Endothelial cell of umbilical vein (primary cell): Measurements from ENCODE around the gene ALDH4A1. TPM values are rescaled to one million over a fixed set of nuclear protein-coding genes. Genes with fewer than 3 reads are reported as not detected.

Experiments used
- BruUV-seq: library from RNA; stranded (reverse); fragments of 400-500 nt; replicated peaks from 2 replicates; lab custom pipeline; 2021; lab: Mats Ljungman, UMichigan
- CTCF ChIA-PET: fragments of 300-600, 350-600 bp; sonication (Branson Sonifier 250); formaldehyde crosslinking; loops from one replicate; lab custom pipeline; 2021; ENCODE audit warnings: antibody characterized with exemption, inconsistent platforms; lab: Charles Lee
- POLR2A ChIA-PET: fragments of 300-600, 350-600 bp; sonication (Branson Sonifier 250); formaldehyde crosslinking; loops from one replicate; lab custom pipeline; 2021; ENCODE audit warnings: antibody characterized with exemption, inconsistent platforms; lab: Charles Lee
- DNase-seq: peaks from one replicate; pipeline ENCODE4 v3.0.0-alpha.2; 2011; ENCODE audit warnings: low read depth, low spot score
- FAIRE-seq: peaks from 2 replicates; lab custom pipeline; 2011; peaks lifted over from hg19 to GRCh38; lab: Jason Lieb, UNC
- H2AFZ ChIP-seq: 2 replicates; pipeline ENCODE4 v1.6.0; 2012; ENCODE audit warnings: low read depth, low read length, control low read depth, inconsistent platforms
- H3K27ac ChIP-seq: 2 replicates; pipeline ENCODE4 v1.5.1; 2011; ENCODE audit warnings: low read depth, mild to moderate bottlenecking, control low read depth, low read length, moderate library complexity; ENCODE audit not compliant: insufficient read depth
- H3K27me3 ChIP-seq, 2 experiments: 2 replicates each; pipeline versions ENCODE4 v1.6.0 to v1.6.1; 2011; ENCODE audit warnings: low read length in 2 of 2, mixed read lengths in 1 of 2; ENCODE audit not compliant: control insufficient read depth in 2 of 2, insufficient read depth in 2 of 2
- H3K36me3 ChIP-seq, 2 experiments: 2 replicates in 1 of 2; 3 replicates in 1 of 2; pipeline ENCODE4 v1.5.1; 2011; ENCODE audit warnings: low read length in 2 of 2, mild to moderate bottlenecking in 1 of 2, moderate library complexity in 1 of 2; ENCODE audit not compliant: control insufficient read depth in 2 of 2, insufficient read depth in 2 of 2; ENCODE audit errors: extremely low read depth in 1 of 2
- H3K4me1 ChIP-seq: 3 replicates; pipeline ENCODE4 v1.5.1; 2011; ENCODE audit warnings: mild to moderate bottlenecking, low read length; ENCODE audit not compliant: control insufficient read depth, insufficient read depth; ENCODE audit errors: extremely low read depth
- H3K4me2 ChIP-seq: 2 replicates; pipeline ENCODE4 v1.6.1; 2011; ENCODE audit warnings: low read length, control low read depth, mixed read lengths; ENCODE audit not compliant: insufficient read depth
- H3K4me3 ChIP-seq, 3 experiments: fragments of 200-600 bp in 1 of 3; sonication (generic), shearing (Covaris generic) in 1 of 3; replicated peaks in 1 of 3; 2 replicates each; pipeline ENCODE4 v1.5.1; 2011 to 2016; ENCODE audit warnings: control low read depth in 3 of 3, low read length in 3 of 3, mild to moderate bottlenecking in 2 of 3, inconsistent platforms in 1 of 3, low read depth in 1 of 3, moderate library complexity in 1 of 3; ENCODE audit not compliant: insufficient read depth in 1 of 3
- H3K79me2 ChIP-seq: 2 replicates; pipeline ENCODE4 v1.6.0; 2012; ENCODE audit warnings: low read length, inconsistent platforms; ENCODE audit not compliant: control insufficient read depth, insufficient read depth
- H3K9ac ChIP-seq: replicated peaks from 2 replicates; pipeline ENCODE3; 2011; ENCODE audit warnings: low read length, control low read depth; ENCODE audit not compliant: insufficient read depth; ENCODE audit errors: extremely low read depth
- H3K9me1 ChIP-seq: replicated peaks from 3 replicates; pipeline ENCODE4 v1.6.0; 2011; ENCODE audit warnings: mild to moderate bottlenecking, low read length; ENCODE audit not compliant: control insufficient read depth, insufficient read depth; ENCODE audit errors: extremely low read depth
- H3K9me3 ChIP-seq: replicated peaks from 2 replicates; pipeline ENCODE4 v1.5.1; 2012; ENCODE audit warnings: low read length, inconsistent platforms; ENCODE audit not compliant: control insufficient read depth, insufficient read depth
- H4K20me1 ChIP-seq: replicated peaks from 2 replicates; pipeline ENCODE3; 2011; ENCODE audit warnings: mild to moderate bottlenecking, low read length; ENCODE audit not compliant: control insufficient read depth, insufficient read depth; ENCODE audit errors: extremely low read depth
- CTCF ChIP-seq, 2 donors: IDR thresholded peaks; 1 replicate in 1 of 2; 2 replicates in 1 of 2; pipeline ENCODE4 v1.5.1; 2011; ENCODE audit warnings: low read length in 2 of 2, mild to moderate bottlenecking in 2 of 2, moderate library complexity in 2 of 2, control low read depth in 1 of 2, inconsistent platforms in 1 of 2, low read depth in 1 of 2; ENCODE audit not compliant: insufficient read depth in 1 of 2; ENCODE audit errors: extremely low read depth in 1 of 2
- EZH2 ChIP-seq: IDR thresholded peaks from 2 replicates; pipeline ENCODE4 v1.6.1; 2012; ENCODE audit warnings: borderline replicate concordance, low read depth, mild to moderate bottlenecking, moderate library complexity, low read length, inconsistent platforms; ENCODE audit not compliant: severe bottlenecking
- GATA2 ChIP-seq: IDR thresholded peaks from 2 replicates; pipeline ENCODE4 v1.7.0; 2011; ENCODE audit warnings: low read depth, mild to moderate bottlenecking, moderate library complexity, mixed read lengths, low read length; ENCODE audit not compliant: insufficient read length, insufficient read depth
- JUN ChIP-seq: IDR thresholded peaks from 2 replicates; pipeline ENCODE4 v1.6.1; 2011; ENCODE audit warnings: borderline replicate concordance, low read depth; ENCODE audit not compliant: insufficient read length, insufficient read depth
- MAX ChIP-seq: IDR thresholded peaks from 2 replicates; pipeline ENCODE4 v1.6.1; 2011; ENCODE audit not compliant: insufficient read depth, insufficient read length
- MYC ChIP-seq: IDR thresholded peaks from one replicate; pipeline ENCODE4 v1.6.1; 2011; ENCODE audit warnings: mild to moderate bottlenecking, low read depth, low read length
- dilution Hi-C: fragments of 300-500 bp; cut with MboI; formaldehyde crosslinking; loops from one replicate; pipeline ENCODE4 v1.15.0; 2019; ENCODE audit warnings: low sequenced_read_pairs; ENCODE audit not compliant: extremely low pct_ligation_motif_present
- intact Hi-C: fragments of 100-400 bp; cut with micrococcal nuclease; formaldehyde crosslinking; loops from one replicate; pipeline ENCODE4 v1.10.0; 2022
- polyA plus RNA-seq, 4 experiments: library from polyadenylated mRNA; depleted of rRNA in 3 of 4; stranded (reverse) in 3 of 4; unstranded in 1 of 4; fragments of >200 nt; gene quantifications; 2 replicates each; pipeline versions ENCODE4 v1.2.1 to v1.2.3, GENCODE V29; 2011 to 2012; ENCODE audit warnings: missing spikeins in 1 of 4
- total RNA-seq: library from RNA; stranded (reverse); gene quantifications from 2 replicates; pipeline ENCODE4 v1.2.3, GENCODE V29; 2021

The ALDH4A1 gene
- total and polyA plus RNA-seq, 2 donors (not counting 3 experiments of a cell fraction or from before 2014, with no cell fraction given) = 17.4 to 18.5 TPM

- no peak overlapping the region for H2AFZ ChIP-seq
- DNase-seq (no peak), FAIRE-seq (no peak)
- no peak overlapping the region for H3K9ac ChIP-seq
- H3K79me2 ChIP-seq = no peaks in the 10 kb centered on the region
- H3K9me1 ChIP-seq = no peaks in the 10 kb centered on the region
- dilution Hi-C loops = no loop called here
- no peaks in the 10 kb centered on the region for H3K4me1 ChIP-seq
- no peaks in the 10 kb centered on the region for H3K9me3 ChIP-seq
- H3K27me3 ChIP-seq = no peaks in the 10 kb centered on the region
- intact Hi-C loops = no loop called here
- H3K4me3 ChIP-seq = no peak overlapping the region
- no peak overlapping the region for H3K4me2 ChIP-seq
- no peaks in the 10 kb centered on the region for H3K36me3 ChIP-seq
- no TSS peak for BruUV-seq
- TF ChIP-seq CTCF (IDR thresholded peaks at IDR 0.05; ENCODE audit: extremely low read depth in 1 of 2, insufficient read depth in 1 of 2, low read depth in 1 of 2, low read length in 2 of 2) (no peak), GATA2 (no peak), MAX (no peak), EZH2 (no peak), MYC (no peak), JUN (no peak)
- ChIA-PET POLR2A (no interaction called here), CTCF (no interaction called here)
- H4K20me1 ChIP-seq = no peaks in the 10 kb centered on the region
- no peak overlapping the region for H3K27ac ChIP-seq
Observed at GRCh38 chr1:18854331-18855025, 47.9 kb downstream of the ALDH4A1 start.
